Hepatocyte (in vitro differentiated cells): ENCODE results near the gene KIAA0753.

Source experiments
- EZH2 ChIP-seq: fragments of 200-600 bp; sonication (generic); IDR thresholded peaks from 2 replicates; pipeline ENCODE4 v1.6.1; 2016; ENCODE audit warnings: antibody characterized with exemption, mild to moderate bottlenecking, borderline replicate concordance
- EZH2phosphoT487 ChIP-seq: fragments of 200-600 bp; sonication (generic); IDR thresholded peaks from one replicate; pipeline ENCODE4 v1.6.1; 2018; ENCODE audit warnings: antibody characterized with exemption, mild to moderate bottlenecking, low read depth, moderate library complexity; ENCODE audit not compliant: unreplicated experiment, severe bottlenecking
- TF ChIP-seq, protein P1 (sequence below): fragments of 200-600 bp; sonication (generic); IDR thresholded peaks from 2 replicates; pipeline ENCODE4 v1.5.1; 2016; ENCODE audit warnings: antibody characterized with exemption, mild to moderate bottlenecking; ENCODE audit not compliant: poor library complexity

DNA sequence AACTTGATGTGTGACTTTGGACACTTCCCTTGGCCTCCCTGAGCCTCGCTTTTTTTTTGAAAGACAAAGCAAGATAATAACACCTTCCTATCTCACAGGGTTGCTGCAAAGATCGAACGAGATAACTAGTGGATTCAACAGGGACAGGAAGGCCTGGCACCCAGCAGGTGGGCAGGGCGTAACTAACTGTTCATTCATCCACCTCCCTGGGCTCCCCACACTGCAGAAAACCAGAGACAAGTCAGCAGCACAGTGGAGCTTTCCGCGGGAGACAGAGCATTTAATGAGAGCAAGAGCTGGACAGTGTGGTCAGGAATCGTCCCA lies 43.9 kb upstream of the KIAA0753 start:
- TF ChIP-seq, protein P1, sequence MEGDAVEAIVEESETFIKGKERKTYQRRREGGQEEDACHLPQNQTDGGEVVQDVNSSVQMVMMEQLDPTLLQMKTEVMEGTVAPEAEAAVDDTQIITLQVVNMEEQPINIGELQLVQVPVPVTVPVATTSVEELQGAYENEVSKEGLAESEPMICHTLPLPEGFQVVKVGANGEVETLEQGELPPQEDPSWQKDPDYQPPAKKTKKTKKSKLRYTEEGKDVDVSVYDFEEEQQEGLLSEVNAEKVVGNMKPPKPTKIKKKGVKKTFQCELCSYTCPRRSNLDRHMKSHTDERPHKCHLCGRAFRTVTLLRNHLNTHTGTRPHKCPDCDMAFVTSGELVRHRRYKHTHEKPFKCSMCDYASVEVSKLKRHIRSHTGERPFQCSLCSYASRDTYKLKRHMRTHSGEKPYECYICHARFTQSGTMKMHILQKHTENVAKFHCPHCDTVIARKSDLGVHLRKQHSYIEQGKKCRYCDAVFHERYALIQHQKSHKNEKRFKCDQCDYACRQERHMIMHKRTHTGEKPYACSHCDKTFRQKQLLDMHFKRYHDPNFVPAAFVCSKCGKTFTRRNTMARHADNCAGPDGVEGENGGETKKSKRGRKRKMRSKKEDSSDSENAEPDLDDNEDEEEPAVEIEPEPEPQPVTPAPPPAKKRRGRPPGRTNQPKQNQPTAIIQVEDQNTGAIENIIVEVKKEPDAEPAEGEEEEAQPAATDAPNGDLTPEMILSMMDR, result no peak
- TF ChIP-seq EZH2, result no peak
- TF ChIP-seq EZH2phosphoT487, result no peak
